ENCODE data around the gene ENTPD1. TPM values are rescaled to one million over a fixed set of nuclear protein-coding genes. Genes with fewer than 3 reads are reported as not detected.
A peak's percentile ranks its signal among the peaks of the same experiment; 100 is the strongest.
"Not testable (repeated sequence)": the region's sequence is repeated elsewhere in the genome, so short reads cannot be mapped to it uniquely, and the experiment has no call there.

The ENTPD1 gene
- total RNA-seq, 1 experiment from 2014 or later, result not detected

DNA sequence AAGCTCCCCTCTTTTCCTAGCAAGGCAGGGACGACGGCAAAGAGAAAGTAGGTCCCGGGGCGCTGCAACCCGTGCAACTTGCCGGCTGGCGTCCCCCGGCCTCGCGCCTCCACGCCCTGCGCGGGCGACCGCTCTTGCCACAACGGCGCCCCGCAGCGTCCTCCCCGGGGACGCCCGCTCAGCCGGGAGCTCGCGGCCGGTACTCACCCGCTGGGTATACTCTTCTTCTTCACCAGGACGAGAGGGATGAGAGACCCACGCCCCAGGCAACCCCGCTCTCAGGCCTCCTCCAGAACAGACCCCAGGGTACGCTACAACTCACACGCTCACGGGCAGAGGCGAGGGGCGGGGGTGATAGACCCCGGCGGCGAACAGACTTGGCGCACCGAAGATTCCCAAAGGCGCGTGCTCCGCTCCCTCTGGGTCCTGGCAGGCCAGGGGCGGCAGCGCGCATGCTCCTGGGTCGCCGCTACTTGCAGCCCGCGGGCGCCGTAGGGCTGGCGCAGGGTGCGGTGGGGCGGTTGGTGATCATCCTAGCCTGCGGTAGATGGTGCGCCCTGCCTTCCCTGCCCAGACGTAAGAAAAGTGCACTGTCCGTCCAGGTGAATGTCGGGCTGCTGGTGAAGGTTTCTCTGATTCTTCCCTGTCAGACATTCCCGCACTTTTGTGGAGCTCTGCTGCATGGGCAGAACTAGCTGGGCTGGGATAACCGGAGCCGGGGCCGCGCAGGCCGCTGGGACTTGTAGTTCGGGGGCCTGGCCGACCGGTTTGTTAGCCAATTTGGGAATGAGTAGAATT is 151.7 kb downstream of the ENTPD1 start, which contains the start of gene CC2D2B:
CC2D2B (plus strand) TSS at position 520 of the 798 bp plus-strand sequence. CDS start 3,349 bp downstream, outside the sequence.
- no peaks in the 10 kb centered on the region for H3K27me3 Mint-ChIP-seq (ENCODE audit: insufficient read depth, unreplicated experiment)
- peak within 1 kb of the TSS; percentile 92 for H3K4me3 Mint-ChIP-seq (ENCODE audit: unreplicated experiment)
- intact Hi-C loops (cut with micrococcal nuclease), result loop anchor here (1.0 kb wide), 1 partner anchor 213 kb away; no protein-coding TSS in a partner anchor
- H3K4me1 Mint-ChIP-seq (ENCODE audit: insufficient read depth, unreplicated experiment), result peaks cover 17% of the 10 kb centered on the region
- H3K27ac Mint-ChIP-seq (ENCODE audit: low read depth, unreplicated experiment), result peak within 1 kb of the TSS; percentile 59
- CTCF ChIA-PET, result interaction anchor here (0.6 to 1.6 kb wide), 12 partner anchors 12 to 462 kb away, joined by 3 to 11 read pairs (median 4); partner anchors contain the start of gene TCTN3
- H3K9me3 Mint-ChIP-seq (ENCODE audit: unreplicated experiment), result no peaks in the 10 kb centered on the region
- POLR2A ChIA-PET, result interaction anchor here (0.6 to 2.1 kb wide), 8 partner anchors 17 to 926 kb away, joined by 3 to 14 read pairs (median 4); partner anchors contain the start of genes TCTN3 and ZNF518A
- H3K36me3 Mint-ChIP-seq (ENCODE audit: insufficient read depth, unreplicated experiment), result no peaks in the 10 kb centered on the region
- TF ChIP-seq, protein P1, sequence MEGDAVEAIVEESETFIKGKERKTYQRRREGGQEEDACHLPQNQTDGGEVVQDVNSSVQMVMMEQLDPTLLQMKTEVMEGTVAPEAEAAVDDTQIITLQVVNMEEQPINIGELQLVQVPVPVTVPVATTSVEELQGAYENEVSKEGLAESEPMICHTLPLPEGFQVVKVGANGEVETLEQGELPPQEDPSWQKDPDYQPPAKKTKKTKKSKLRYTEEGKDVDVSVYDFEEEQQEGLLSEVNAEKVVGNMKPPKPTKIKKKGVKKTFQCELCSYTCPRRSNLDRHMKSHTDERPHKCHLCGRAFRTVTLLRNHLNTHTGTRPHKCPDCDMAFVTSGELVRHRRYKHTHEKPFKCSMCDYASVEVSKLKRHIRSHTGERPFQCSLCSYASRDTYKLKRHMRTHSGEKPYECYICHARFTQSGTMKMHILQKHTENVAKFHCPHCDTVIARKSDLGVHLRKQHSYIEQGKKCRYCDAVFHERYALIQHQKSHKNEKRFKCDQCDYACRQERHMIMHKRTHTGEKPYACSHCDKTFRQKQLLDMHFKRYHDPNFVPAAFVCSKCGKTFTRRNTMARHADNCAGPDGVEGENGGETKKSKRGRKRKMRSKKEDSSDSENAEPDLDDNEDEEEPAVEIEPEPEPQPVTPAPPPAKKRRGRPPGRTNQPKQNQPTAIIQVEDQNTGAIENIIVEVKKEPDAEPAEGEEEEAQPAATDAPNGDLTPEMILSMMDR (IDR thresholded peaks at IDR 0.05; ENCODE audit: unreplicated experiment), result peak; percentile 16
- BruUV-seq (replicated peaks), result no TSS peak
- DNase-seq (ENCODE audit: unreplicated experiment), result peak; percentile 81

DNA sequence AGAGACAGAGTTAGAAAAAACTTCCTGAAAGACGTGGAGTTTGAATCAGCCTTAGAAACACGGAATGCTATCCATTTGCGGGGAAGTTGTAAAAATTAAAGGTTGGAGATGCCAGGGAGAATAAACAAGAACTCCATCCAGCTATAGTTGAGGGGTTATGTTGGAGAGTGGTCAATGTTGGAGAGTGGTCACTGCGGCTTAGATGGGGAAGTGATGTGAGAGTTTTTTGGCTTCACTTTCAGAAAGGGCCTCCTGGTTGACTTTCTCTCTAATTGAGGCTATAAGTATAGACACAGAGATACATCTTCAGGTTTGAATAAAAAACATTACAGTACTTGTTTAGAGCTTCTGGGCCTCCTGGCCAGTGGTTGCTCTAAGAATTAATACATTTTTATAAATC is 152.5 kb downstream of the ENTPD1 start:
- CTCF ChIA-PET, result interaction anchor here (0.6 to 1.2 kb wide), 3 partner anchors 78 to 463 kb away, joined by 3 read pairs; no protein-coding TSS in a partner anchor
- TF ChIP-seq, protein P1 (IDR thresholded peaks at IDR 0.05; ENCODE audit: unreplicated experiment), result no peak
- no peaks in the 10 kb centered on the region for H3K9me3 Mint-ChIP-seq (ENCODE audit: unreplicated experiment)
- no peaks in the 10 kb centered on the region for H3K27me3 Mint-ChIP-seq (ENCODE audit: insufficient read depth, unreplicated experiment)
- H3K36me3 Mint-ChIP-seq (ENCODE audit: insufficient read depth, unreplicated experiment), result no peaks in the 10 kb centered on the region
- no peak overlapping the region for H3K27ac Mint-ChIP-seq (ENCODE audit: low read depth, unreplicated experiment)
- intact Hi-C loops (cut with micrococcal nuclease), result no loop called here
- H3K4me3 Mint-ChIP-seq (ENCODE audit: unreplicated experiment), result peak overlapping the region; percentile 92
- H3K4me1 Mint-ChIP-seq (ENCODE audit: insufficient read depth, unreplicated experiment), result peaks cover 17% of the 10 kb centered on the region
- BruUV-seq (replicated peaks), result no TSS peak
- no peak for DNase-seq (ENCODE audit: unreplicated experiment)
- POLR2A ChIA-PET, result interaction anchor here (2.1 kb wide), 1 partner anchor 215 kb away, joined by 14 read pairs; the partner anchor contains the start of gene TCTN3

GRCh38 chr10:95909561-95909960 is 153.6 kb downstream of the ENTPD1 start:
- H3K27ac Mint-ChIP-seq (ENCODE audit: low read depth, unreplicated experiment), result no peak overlapping the region
- TF ChIP-seq, protein P1 (IDR thresholded peaks at IDR 0.05; ENCODE audit: unreplicated experiment), result no peak
- H3K9me3 Mint-ChIP-seq (ENCODE audit: unreplicated experiment), result no peaks in the 10 kb centered on the region
- H3K27me3 Mint-ChIP-seq (ENCODE audit: insufficient read depth, unreplicated experiment), result no peaks in the 10 kb centered on the region
- ChIA-PET POLR2A (no interaction called here), CTCF (no interaction called here)
- H3K36me3 Mint-ChIP-seq (ENCODE audit: insufficient read depth, unreplicated experiment), result no peaks in the 10 kb centered on the region
- H3K4me3 Mint-ChIP-seq (ENCODE audit: unreplicated experiment), result no peak overlapping the region
- intact Hi-C loops (cut with micrococcal nuclease), result no loop called here
- BruUV-seq (replicated peaks), result no TSS peak
- H3K4me1 Mint-ChIP-seq (ENCODE audit: insufficient read depth, unreplicated experiment), result peaks cover 17% of the 10 kb centered on the region
- DNase-seq (ENCODE audit: unreplicated experiment), result no peak

DNA sequence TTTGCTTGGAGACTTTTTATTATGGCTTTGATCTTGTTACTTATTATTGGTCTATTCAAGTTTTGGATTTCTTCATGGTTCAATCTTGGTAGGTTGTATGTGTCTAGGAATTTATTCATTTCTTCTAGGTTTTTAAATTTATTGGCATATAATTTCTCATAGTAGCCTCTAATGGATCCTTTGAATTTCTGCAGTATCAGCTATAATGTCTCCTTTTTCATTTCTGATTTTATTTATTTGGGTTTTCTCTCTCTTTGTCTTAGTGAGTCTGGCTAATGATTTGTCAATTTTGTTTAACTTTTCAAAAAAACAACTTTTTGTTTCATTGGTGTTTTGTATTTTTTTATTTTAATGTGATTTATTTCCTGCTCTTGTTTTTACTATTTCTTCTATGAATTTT is 160.1 kb downstream of the ENTPD1 start:
- DNase-seq (ENCODE audit: unreplicated experiment); H3K36me3 Mint-ChIP-seq (ENCODE audit: insufficient read depth, unreplicated experiment); POLR2A ChIA-PET; H3K9me3 Mint-ChIP-seq (ENCODE audit: unreplicated experiment); H3K27me3 Mint-ChIP-seq (ENCODE audit: insufficient read depth, unreplicated experiment); BruUV-seq (replicated peaks); H3K27ac Mint-ChIP-seq (ENCODE audit: low read depth, unreplicated experiment); CTCF ChIA-PET; H3K4me3 Mint-ChIP-seq (ENCODE audit: unreplicated experiment); H3K4me1 Mint-ChIP-seq (ENCODE audit: insufficient read depth, unreplicated experiment); intact Hi-C loops (cut with micrococcal nuclease): not testable (repeated sequence)

Other genes starting within 250 kb of the ENTPD1 start
- gene SORBS1, start 194.8 kb upstream of the ENTPD1 start, total RNA-seq (2022), result 0.61 and 1.0 TPM in 2 replicates
- 91.0 and 94.8 TPM in 2 replicates for gene ALDH18A1, start 99.5 kb upstream of the ENTPD1 start, total RNA-seq (2022)
- 32.5 and 37.3 TPM in 2 replicates for gene TCTN3, start 62.2 kb upstream of the ENTPD1 start, total RNA-seq (2022)
- gene CC2D2B, start 151.8 kb downstream of the ENTPD1 start, total RNA-seq (2022), result not detected in 2 replicates